ENCODE measurements around the gene MID1.

MID1 gene

DNA sequence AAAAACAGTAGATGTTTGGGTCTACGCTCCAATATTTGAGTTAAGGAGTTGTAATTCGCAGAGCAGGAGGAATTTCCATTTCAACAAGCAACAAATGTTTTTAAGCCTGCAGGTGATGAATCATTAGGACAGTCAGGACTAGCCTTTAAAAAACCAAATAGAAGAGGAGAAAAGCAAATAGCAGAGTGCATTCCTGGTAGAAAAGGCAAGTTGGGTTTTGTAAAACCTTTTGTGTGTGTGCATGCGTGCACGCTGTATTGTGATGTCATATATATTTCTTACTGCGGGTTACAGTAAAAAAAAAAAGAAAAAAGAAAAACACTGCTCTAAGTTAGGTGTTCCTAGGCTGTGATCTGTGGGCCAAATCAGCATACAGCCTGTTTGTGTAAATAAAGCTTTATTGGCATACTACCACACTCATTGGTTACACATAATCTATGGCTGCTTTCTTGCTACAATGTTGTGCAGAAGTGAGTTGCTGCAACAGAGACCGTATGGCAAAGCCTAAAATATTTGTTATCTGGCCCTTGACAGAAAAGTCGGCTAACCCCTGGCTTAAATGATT lies 135.6 kb downstream of the MID1 start:
- peak; percentile 60 for DNase-seq

DNA sequence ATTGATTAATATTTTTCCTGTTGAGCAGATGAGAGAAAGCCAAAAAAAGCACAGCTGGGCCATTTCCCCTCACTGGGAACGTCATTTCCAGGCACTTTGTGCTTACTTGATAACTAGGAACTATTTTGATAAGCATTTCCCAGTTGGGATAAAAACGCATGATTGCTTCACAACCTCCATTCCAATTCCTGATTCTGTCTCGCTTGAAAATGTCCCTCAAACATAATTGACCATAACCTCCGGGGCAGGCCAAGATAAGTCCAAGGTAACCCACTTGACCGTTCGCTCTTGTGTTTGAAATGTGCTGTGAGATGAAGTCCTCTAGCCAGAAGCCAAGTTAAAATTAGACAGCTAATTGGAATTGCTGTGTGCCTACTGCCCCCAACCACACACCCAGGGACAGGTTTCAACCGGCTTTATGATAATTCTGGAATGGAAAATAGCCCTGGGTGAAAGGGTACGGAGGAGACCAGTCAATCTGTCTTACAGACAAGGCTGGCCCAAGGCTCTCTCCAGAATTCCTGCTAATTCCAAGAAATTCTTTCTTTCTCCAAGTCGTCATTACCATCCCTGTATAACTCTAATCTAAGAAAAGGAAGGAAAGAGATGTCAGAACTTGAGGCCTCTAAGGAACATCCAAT lies 137.1 kb downstream of the MID1 start:
- DNase-seq, result peak; percentile 5

DNA sequence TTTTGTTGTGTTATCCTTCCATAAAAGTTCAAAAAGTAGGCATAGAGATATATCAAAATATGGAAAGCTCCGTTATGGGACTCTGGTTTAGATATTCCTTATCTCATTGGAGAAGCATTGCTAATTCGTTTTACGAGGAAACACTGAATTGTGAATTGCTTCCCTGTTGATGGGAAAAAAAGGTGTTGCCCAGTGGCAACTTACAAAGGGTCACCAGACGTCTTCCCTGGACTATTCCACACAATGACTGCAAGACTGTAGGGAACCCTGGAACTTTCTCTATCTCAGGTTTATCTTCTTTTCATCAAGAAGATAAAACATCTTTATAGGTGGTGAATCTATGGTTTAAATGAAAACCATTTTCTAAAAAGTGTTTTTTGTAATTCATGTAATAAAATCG lies 137.7 kb downstream of the MID1 start:
- no peak for DNase-seq

DNA sequence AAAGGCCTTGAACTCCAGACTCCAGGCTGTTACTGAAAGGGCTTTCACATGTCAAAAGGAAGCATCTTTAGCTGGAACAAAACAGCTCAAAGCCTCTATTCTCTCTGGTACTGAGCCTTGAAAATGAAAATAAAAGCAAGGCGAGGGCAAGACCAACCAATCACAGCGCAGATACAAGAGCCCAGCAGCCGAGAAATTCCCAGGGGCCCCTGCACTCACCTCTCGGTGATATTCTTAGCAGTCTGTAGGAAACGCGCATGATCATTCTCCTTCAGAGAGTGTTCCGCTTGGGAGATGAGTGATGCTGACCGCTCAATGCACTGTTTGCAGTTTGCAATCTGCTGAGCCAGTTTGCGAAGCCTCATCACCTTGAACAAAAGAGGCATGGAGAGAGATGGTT lies 138.1 kb downstream of the MID1 start:
- DNase-seq, result no peak

DNA sequence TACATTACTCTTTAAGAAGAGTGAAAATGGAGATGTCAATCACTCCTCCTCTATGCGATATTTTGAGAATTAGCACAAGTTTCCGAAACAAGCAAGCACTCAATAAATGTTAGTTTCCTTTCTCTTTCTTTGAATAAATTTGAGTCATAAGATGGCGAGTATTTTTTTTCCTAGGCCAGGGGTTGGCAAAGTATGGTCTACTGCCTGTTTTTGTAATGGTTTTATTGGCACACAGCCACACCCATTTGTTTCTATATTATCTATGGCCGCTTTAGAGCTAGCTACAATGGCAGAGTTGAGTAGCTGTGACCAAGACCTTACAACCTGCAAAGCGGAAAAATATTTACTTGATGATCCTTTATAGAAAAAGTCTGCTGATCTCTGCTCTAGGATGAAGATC lies 139.5 kb downstream of the MID1 start:
- no peak for DNase-seq

DNA sequence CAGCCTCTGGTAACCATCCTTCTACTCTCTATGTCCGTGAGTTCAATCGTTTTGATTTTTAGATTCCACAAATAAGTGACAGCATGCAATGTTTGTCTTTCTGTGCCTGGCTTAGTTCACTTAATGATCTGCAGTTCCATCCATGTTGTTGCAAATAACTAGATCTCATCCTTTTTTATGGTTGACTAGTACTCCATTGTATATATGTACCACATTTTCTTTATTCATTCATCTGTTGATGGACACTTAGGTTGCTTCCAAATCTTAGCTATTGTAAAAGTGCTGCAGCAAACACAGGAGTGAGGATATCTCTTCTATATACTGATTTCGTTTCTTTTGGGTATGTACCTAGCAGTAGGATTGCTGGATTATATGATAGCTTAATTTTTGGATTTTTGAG lies 140.9 kb downstream of the MID1 start:
- DNase-seq, result no peak

DNA sequence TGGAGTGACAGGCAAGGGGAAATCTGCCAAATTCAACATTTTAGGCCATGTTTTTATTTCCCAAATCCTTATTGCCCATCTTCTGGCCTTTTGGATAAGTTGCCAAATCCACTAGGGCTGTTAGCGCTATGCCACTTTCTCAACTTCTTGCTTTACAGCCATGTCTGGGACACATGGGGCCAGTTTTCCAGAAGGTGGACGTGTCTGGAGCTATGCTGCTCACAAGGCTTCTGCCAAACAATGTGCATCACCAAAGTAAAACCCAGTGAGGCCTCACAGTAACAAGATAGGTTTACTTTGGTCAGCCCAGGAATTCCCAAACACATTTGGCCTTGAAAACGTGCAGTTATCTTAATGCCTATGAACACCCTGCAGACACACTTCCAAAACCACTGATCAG lies 142.9 kb downstream of the MID1 start:
- DNase-seq, result no peak

DNA sequence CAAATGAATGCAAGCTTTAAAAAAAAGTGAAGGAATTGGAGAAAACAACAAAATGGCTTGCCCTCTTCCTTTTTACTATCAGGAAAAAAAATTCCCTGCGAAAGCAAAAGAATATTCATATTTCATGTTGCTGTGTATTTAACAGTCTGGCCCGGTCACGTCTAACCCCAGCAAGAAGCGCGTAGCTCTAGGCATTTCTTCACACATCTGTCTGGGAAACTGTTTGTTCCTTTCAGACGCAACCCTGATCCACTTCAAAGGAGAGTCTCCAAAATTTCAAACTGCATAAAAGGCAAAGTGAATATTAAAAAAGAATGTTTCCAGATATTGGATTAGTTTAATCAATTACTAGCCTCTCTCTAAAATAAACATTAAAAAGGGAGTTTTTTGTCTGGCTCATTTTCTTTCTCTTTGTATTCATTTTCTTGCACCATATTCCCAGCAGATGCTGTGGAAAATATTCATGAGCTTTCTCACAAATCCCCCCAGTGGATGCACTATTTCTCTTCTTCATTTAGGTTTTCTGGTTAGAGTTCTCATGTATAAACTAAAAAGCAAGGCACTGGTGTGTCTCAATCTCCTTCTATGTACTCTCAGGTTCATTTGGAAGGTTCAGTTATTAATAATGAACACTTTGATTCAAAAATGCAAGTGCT lies 145.3 kb downstream of the MID1 start:
- no peak for DNase-seq

DNA sequence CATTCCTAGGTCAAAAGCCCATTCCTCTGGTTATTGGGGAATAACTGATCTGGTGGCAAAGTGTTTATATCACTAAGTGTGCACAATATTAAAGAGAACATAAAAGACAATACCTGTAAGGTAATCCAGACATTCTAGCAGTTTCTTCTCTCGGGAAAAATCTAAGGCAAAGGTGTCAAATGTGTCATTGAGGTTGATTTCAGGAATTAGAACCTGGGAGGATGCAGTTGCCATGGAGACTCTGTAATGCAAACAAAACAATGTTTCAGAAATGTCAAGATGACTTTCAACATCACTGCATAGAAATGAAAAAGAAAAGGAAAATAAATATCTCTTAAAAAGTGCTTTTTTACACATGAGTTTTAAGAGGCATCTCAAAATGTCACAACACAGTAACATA lies 145.9 kb downstream of the MID1 start:
- DNase-seq, result no peak

DNA sequence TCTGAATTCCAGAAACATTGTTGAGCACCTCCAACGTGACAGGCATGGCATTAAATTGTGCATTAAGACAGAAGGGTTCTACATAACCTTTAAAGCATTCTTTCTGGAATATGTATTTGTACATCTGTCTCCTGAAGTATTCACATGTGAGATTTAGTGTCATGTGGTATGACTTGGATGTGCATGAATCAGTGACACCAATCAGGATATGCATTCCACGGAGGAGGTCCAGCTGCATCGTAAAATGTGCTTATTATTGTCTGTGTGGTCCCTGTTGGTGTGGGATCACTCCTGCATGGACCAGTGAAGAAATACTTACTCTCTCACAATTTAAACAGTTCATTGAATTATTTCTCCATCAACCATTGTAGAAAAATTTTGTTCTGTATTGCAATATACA lies 149.0 kb downstream of the MID1 start:
- DNase-seq, result no peak

DNA sequence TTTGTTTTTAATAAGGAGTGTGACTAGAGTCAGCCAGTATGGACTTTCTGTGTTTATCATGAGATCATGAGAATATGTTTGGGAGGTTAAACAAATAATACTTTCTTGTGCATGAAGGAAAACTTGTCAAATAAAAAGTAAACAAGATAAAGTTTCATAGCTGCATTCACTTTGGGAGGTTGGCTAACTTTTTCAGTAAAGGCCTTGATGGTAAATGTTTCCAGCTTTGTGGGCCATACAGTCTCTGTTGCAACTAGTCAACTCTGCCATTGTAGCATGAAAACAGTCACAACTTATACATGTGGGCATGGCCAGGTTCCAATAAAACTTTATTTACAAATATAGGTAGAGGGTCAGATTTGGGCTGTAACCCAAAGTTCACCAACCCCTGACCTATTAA lies 150.4 kb downstream of the MID1 start:
- DNase-seq, result no peak

DNA sequence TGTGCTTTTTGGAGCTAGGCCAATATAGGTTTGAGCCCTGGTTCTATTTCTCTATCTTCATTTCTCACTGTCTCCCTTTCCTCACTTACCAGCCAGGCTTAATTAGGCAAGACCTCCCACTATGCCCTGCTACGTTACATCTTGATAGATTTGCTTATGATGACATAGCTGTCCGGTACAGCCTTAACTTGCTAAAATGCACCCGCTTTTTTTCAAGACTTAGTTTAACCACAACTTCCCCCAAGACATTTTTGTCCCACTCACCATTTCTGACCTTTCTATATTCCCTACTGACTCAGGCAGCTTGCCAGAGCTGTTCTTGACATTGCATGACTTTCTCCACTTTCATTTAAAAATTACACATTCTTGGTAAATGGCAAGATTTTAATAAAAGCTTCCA lies 152.6 kb downstream of the MID1 start:
- no peak for DNase-seq

DNA sequence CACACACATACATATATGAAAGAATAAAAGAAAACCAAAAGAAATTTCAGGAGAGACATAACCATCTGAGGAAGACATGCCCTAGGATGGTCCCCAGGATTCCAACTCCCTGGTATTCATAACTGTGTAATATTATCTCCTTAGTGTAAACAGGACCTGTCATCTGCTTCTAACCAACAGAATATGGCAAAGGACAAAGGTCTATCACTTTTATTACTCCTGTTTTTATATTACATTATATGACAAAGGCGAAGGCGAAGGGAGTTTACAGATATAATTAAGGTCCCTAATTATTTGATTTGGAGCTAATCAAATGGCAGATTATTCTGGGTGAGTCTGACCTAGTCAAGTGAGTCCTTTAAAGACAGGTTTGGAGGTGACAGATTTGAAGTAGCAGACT lies 155.1 kb downstream of the MID1 start:
- no peak for DNase-seq

DNA sequence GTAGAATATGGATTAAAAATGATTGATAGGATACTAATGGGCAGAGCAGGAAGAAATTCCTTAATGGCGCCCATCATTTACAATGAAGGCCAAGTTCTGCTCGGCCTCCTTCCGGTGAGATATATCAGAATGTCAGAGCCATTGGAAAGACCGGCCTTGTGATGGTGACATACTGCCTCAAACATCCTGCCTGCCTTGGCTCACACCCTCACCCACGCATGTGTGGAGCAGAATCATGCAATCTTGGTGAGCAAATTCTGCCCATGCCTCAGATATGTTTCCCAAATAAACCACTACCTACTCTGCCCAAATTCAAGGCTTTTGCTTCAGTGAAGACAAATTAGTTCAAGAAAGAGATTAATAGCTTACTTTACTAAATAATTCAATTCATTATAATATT lies 163.3 kb downstream of the MID1 start:
- no peak for DNase-seq

DNA sequence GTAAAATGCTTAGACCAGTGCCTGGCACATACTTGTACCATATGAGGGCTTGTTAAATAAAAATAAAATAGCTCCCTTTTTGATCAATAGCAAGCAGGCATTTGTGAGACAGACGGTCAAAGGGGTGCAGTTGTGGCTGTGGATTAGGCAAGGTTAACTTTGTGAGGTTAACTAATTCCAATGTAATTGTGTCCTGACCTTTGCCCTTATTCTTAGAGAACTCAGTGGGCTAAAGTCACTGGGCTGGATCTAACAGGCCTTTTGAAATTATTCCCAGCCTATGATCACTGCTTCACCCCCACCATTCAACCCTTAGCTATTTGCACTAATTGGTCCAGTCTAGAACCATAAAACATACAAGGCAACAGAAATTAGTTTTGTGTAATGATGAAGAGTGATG lies 166.4 kb downstream of the MID1 start:
- DNase-seq, result no peak

DNA sequence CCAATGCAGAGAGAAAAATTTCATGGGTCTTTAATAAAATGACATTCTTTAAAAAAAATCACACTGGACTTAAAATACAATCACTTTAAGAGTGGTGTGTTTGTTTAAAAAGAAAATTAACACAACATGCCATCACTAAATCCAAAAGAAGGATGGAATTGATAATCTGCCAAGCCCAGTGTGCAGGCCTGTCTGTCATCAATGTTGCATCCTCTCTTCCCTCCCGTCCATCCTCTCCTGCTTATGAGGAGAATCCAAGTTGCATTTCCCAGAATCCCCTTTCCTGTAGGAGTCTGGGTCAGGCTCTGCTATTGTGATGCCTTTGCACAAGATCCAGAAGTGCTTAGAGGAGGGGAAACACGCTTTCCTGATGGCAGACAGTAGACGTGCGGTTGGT lies 169.4 kb downstream of the MID1 start:
- no peak for DNase-seq

DNA sequence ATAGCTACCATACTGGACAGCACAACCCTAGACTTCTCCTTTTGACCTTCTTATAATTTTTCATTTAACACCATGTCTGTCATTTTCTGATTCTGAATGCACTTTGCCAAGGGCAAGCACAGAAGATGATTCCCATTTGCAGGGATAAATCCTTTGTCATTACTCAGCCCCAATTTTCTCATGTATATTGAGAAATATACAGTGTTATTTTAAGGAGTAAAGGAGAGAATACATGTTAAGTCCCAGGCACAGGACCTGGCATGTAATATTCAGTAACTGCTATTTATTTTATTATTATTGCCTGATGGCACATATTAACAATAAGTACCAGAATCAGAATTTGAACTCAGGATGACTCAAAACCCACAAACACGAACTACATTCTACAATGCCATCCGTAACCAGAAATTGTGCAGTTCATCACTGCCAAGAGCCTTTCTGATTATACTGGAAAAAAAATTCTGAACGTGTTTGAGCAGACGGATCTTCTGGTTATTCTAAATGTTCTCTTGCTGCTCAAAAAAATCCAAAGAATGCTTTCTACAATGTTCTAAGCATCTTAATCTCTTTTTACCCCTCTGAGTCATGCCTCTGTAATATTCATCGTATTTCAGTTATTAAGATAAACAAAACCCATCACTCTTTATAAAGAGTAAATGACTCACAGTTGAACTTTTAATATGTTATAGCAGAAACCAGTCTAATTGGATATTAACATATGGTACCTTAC lies 170.0 kb downstream of the MID1 start:
- DNase-seq, result peak; percentile 44

DNA sequence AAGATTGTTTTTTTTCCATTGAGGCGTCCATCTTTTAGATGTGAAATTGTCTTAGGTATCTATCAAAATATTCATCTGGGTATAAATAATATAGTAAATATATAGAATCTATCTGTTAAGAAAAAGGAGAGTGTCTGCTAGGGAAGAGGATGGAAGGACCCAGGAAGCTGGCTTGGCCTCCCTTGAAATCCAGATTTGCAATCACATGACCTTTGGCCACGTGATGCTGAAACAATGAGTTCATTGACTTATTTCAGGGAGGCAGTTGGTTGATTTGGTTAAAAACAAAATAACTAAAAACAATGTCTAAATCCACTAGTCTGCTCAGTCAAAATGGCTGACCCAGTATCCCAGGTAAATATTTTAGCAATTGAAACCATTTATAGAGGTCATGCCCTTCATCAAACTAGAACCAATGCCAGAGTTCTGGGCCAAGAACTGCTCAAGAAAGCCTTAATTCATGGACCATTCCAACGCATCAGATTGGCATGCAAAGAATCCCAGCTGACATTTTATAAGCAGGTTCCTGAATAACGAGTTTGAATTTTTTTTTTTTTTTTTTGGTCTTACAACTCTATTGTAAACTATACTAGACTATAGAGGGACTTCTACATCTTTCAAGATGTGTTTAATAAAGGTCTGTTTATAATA lies 172.7 kb downstream of the MID1 start:
- peak; percentile 1 for DNase-seq

DNA sequence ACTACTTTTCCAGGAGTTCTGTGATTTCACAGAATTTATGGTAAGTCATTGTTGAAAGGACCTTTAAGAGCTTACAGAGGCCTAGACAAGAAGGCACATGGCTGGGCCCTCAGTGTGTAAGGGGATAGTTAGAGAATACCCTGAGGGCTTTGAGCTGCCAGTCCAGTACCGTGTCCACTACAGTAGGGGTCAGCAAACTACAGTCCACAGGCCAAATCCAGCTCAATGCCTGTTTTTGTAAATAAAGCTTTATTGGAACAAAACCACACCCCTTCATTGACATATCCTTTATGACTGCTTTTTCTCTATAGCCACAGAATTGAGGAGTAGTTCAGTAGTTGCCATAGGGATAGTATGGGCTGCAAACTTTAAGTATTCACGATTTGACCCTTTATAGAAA lies 176.2 kb downstream of the MID1 start:
- DNase-seq, result no peak

DNA sequence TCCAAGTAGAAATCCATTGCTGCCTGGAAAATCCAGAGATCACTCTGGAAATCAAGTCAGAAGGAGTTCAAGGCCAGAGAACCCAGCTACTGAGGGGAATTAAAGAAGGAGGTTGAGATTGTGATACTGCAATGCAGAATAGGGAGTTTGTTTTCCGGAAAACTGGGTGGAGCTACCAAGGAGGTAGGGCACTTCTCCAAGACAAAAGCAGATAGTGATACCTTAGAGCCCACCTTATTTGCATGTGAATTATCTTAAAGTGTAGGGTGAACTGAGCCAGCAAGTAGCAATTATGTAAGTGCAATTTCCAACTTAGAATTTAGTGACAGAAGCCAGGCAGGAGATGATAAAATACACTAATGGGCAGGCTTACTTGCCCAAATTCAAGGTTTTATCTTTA lies 178.9 kb downstream of the MID1 start:
- DNase-seq, result no peak

DNA sequence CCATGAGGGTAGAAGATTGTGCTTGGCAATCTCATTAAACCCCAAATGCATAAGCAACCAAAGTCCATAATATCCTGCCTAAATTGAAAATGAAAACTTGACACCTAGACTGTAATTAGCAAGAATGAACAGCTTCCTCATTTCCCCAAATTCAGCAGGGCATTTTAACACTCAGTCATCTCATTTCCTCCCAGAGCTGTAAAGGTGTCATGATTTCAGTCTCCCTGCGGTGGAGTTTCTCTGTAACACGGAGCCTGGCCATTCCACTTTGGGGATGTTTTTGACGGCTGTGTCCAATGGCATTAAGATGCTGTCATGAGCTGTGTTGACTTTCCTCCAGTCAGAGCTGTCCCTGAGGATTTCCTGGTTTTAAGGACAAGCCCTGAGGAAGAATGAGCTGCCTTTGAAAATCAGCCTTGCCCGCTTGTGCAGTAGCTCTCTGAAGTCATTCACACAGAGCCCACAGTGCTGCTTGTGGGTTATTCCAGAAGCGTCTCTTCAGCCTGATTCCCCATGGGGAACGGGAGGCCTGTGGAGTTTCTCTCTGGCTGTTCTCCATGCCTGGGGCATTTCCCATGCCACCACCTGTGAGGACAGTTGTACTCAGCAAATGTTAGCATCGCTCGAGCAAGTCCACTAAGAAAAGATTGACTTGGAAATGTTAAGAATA lies 187.0 kb downstream of the MID1 start:
- DNase-seq, result no peak

DNA sequence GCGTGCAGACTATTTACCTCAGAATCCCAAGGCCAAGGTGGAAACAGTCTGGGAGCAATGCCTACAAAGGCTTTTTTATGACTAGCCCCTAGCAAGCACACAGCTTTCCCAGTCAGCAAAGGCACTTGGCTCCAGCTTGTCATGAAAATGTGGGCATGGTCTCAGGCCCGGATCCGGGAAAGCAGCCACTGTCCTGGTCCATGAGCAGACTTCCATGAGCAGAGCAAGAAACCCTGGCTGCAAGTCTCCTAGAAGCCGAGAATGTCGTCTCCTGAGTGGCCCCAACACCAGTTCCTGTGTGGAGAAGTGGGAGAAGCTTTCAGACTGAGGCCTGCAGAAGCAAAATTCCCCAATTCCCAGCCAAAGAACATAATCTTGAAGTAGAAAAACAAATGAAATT lies 190.5 kb downstream of the MID1 start:
- DNase-seq, result no peak

DNA sequence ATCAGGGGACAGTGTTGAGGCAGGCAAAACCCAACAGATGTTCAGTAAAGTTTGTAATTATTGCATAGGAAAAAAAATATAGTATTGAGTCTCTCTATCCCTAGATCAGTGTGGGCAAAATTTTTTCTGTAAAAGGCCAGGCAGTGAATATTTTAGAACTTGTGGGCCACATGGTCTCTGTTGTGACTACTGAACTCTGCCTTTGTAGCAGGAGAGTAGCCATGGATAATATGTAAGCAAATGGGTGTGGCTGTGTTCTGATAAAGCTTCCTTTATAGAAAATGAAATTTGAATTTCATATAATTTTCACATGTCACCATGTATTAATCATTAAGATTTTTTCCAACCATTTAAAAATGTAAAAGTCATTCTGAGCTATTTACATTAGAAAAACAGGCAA lies 193.1 kb downstream of the MID1 start:
- DNase-seq, result no peak

Measured in kidney glomerular epithelial cell (primary cell).